A673 (cell line): Measurements from ENCODE around the gene IL19.
A peak's percentile ranks its signal among the peaks of the same experiment; 100 is the strongest.

Experiments
- EZH2 ChIP-seq: fragments of 200-600 bp; sonication (generic); IDR thresholded peaks from 2 replicates; pipeline ENCODE4 v1.6.1; 2017; ENCODE audit warnings: borderline replicate concordance, low read depth, mild to moderate bottlenecking, mixed read lengths, antibody characterized with exemption, low read length; ENCODE audit not compliant: poor library complexity, severe bottlenecking
- TF ChIP-seq, protein P1 (sequence below): fragments of 300-800, 200-600 bp; sonication (generic); conservative IDR thresholded peaks from 2 replicates; pipeline ENCODE4 v1.5.1; 2017; ENCODE audit warnings: low read depth, mild to moderate bottlenecking, antibody characterized with exemption, low read length, moderate library complexity, mixed read lengths

DNA sequence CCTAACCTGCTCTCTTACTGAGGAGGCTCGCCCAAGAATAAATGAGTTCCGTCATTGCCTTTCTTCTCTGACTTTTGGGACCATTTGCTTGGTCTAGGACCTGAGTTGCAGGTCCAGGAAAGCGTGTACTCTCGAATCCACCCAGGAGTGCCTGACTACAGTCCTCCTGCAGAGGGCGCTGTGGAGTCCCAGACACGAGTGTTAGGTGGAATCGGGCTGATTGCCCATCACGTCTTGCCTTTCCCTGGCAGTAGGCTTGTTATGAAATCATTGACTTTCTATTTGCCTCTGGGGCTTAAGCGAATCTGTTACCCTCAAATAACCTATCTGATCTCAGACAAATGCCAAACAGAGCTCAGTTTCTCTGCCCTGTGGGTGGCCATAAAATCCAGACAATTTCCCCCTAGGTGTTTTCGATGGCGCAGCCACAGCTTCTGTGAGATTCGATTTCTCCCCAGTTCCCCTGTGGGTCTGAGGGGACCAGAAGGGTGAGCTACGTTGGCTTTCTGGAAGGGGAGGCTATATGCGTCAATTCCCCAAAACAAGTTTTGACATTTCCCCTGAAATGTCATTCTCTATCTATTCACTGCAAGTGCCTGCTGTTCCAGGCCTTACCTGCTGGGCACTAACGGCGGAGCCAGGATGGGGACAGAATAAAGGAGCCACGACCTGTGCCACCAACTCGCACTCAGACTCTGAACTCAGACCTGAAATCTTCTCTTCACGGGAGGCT is 94.5 kb downstream of the IL19 start, which contains the start of gene IL20:
- TF ChIP-seq, protein P1, sequence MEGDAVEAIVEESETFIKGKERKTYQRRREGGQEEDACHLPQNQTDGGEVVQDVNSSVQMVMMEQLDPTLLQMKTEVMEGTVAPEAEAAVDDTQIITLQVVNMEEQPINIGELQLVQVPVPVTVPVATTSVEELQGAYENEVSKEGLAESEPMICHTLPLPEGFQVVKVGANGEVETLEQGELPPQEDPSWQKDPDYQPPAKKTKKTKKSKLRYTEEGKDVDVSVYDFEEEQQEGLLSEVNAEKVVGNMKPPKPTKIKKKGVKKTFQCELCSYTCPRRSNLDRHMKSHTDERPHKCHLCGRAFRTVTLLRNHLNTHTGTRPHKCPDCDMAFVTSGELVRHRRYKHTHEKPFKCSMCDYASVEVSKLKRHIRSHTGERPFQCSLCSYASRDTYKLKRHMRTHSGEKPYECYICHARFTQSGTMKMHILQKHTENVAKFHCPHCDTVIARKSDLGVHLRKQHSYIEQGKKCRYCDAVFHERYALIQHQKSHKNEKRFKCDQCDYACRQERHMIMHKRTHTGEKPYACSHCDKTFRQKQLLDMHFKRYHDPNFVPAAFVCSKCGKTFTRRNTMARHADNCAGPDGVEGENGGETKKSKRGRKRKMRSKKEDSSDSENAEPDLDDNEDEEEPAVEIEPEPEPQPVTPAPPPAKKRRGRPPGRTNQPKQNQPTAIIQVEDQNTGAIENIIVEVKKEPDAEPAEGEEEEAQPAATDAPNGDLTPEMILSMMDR, result peak; percentile 94
- TF ChIP-seq EZH2, result no peak
